Pancreas (tissue), 10 donors: ENCODE data around the gene TPH2. TPM values are rescaled to one million over a fixed set of nuclear protein-coding genes. Genes with fewer than 3 reads are reported as not detected.

Source experiments
- ATAC-seq, 4 donors: fragments of 200-7000 bp; cut with Tn5 transposase; one replicate each; pipeline versions ENCODE4 v1.8.0 to v1.9.1; 2020; ENCODE audit warnings: mild to moderate bottlenecking in 4 of 4, moderate library complexity in 4 of 4
- DNase-seq, 6 donors: peaks; one replicate each; pipeline ENCODE4 v3.0.0-alpha.2; 2020
- FAIRE-seq: peaks from 2 replicates; lab custom pipeline; 2012; peaks lifted over from hg19 to GRCh38; lab: Jason Lieb, UNC
- H3K27ac ChIP-seq, 4 donors: fragments of 200-600 bp; sonication (generic); 1 replicate in 3 of 4; 2 replicates in 1 of 4; pipeline versions ENCODE4 v1.5.0 to v1.8.0; 2020
- H3K27me3 ChIP-seq, 4 donors: fragments of 200-600 bp; one replicate each; pipeline ENCODE4 v1.8.0; 2021
- H3K36me3 ChIP-seq, 3 donors: fragments of 200-600 bp; sonication (generic) in 1 of 3; one replicate each; pipeline versions ENCODE4 v1.5.0 to v1.8.0; 2020 to 2021
- H3K4me1 ChIP-seq, 3 donors: fragments of 200-600 bp; one replicate each; pipeline ENCODE4 v1.8.0; 2021
- H3K4me3 ChIP-seq, 4 donors: fragments of 200-600 bp; sonication (generic) in 2 of 4; one replicate each; pipeline versions ENCODE4 v1.5.0 to v1.8.0; 2020 to 2021
- H3K9me3 ChIP-seq, 4 donors: fragments of 200-600 bp; one replicate each; pipeline ENCODE4 v1.8.0; 2021
- CTCF ChIP-seq, 4 donors: fragments of 200-600 bp; sonication (generic) in 3 of 4; IDR thresholded peaks; one replicate each; pipeline versions ENCODE4 v1.5.0 to v1.8.0; 2021; ENCODE audit warnings: antibody characterized with exemption in 4 of 4
- WGBS, 2 donors: extraction: QIAGEN DNeasy Blood & Tissue Kit; methylation state at CpG; one replicate each; pipeline ENCODE4 v1.1.7; 2013; 5-methylcytosine and 5-hydroxymethylcytosine counted together
- intact Hi-C, 3 donors: fragments of 100-400 bp; cut with DNase I; formaldehyde crosslinking; loops; one replicate each; pipeline versions ENCODE4 v1.11.1 to v1.14.2; 2022
- polyA plus RNA-seq, 2 donors: library from polyadenylated mRNA; stranded (reverse); fragments of 200-250 nt; gene quantifications; one replicate each; pipeline ENCODE4 v1.2.3, GENCODE V29; 2013
- total RNA-seq, 6 donors: library from RNA; stranded (reverse); fragmentation: NEBNext Ultra II Directional in 4 of 6; extraction: Animal tissue kit (Norgen Biotek cat#: 25700) in 4 of 6; gene quantifications; one replicate each; pipeline versions ENCODE4 v1.2.1 to v1.2.4, GENCODE V29; 2021 to 2023
- donor health status: healthy with polysubstance abuse.
- donor health status: DM: no; HTN: no; CAD: no; lungs with moderate emphysema.
- donor health status: DM: no; HTN: no; CAD: no.
- donor health status: control.
- donor health status: control.
- donor health status: Bipolar disorder and iron deficiency.
- donor health status: DM: yes; HTN: yes; CAD: no.
- donor health status: DM: no; HTN: no; CAD: no.
- donor health status: DM: no; HTN: no; CAD: no.
- donor health status: DM: yes; HTN: yes; CAD: no.

TPH2 gene
- total and polyA plus RNA-seq, 8 donors, result not detected

- H3K9me3 ChIP-seq, result no peaks in the 10 kb centered on the region
- no peak for TF ChIP-seq CTCF (IDR thresholded peaks at IDR 0.05)
- no peaks in the 10 kb centered on the region for H3K27me3 ChIP-seq
- 88 to 92% methylated on average over 1 of the region's 1 CpG for WGBS, 2 donors
- intact Hi-C loops, result no loop called here
- no peak overlapping the region for H3K27ac ChIP-seq
- no peaks in the 10 kb centered on the region for H3K36me3 ChIP-seq
- FAIRE-seq (no peak), DNase-seq (no peak), ATAC-seq (no peak)
- no peak overlapping the region for H3K4me3 ChIP-seq
- H3K4me1 ChIP-seq, result no peaks in the 10 kb centered on the region
Observed at GRCh38 chr12:72028966-72029365, 90.3 kb downstream of the TPH2 start.

- no peaks in the 10 kb centered on the region for H3K27me3 ChIP-seq
- no peaks in the 10 kb centered on the region for H3K4me1 ChIP-seq
- 73 to 76% methylated on average over 2 of the region's 2 CpGs for WGBS, 2 donors
- H3K9me3 ChIP-seq, result no peaks in the 10 kb centered on the region
- DNase-seq (no peak), FAIRE-seq (no peak), ATAC-seq (no peak)
- H3K36me3 ChIP-seq, result no peaks in the 10 kb centered on the region
- H3K4me3 ChIP-seq, result no peak overlapping the region
- no peak overlapping the region for H3K27ac ChIP-seq
- intact Hi-C loops, result no loop called here
- no peak for TF ChIP-seq CTCF (IDR thresholded peaks at IDR 0.05)
Observed at GRCh38 chr12:72030277-72030676, 91.6 kb downstream of the TPH2 start.

GRCh38 chr12:72031066-72031465 lies 92.4 kb downstream of the TPH2 start:
- H3K27ac ChIP-seq, result no peak overlapping the region
- FAIRE-seq (no peak), ATAC-seq (no peak), DNase-seq (no peak)
- no peaks in the 10 kb centered on the region for H3K4me1 ChIP-seq
- WGBS, 2 donors, result 86 to 87% methylated on average over 3 of the region's 3 CpGs
- no peaks in the 10 kb centered on the region for H3K27me3 ChIP-seq
- no peaks in the 10 kb centered on the region for H3K9me3 ChIP-seq
- no peak for TF ChIP-seq CTCF (IDR thresholded peaks at IDR 0.05)
- intact Hi-C loops, result no loop called here
- no peak overlapping the region for H3K4me3 ChIP-seq
- no peaks in the 10 kb centered on the region for H3K36me3 ChIP-seq

- Histone ChIP-seq H3K27me3 (no peaks in the 10 kb centered on the region), H3K36me3 (no peaks in the 10 kb centered on the region), H3K4me1 (no peaks in the 10 kb centered on the region), H3K9me3 (no peaks in the 10 kb centered on the region), H3K27ac (no peak overlapping the region), H3K4me3 (no peak overlapping the region)
- no peak for FAIRE-seq
- no peak for ATAC-seq
- TF ChIP-seq CTCF (IDR thresholded peaks at IDR 0.05), result no peak
- intact Hi-C loops, result no loop called here
- DNase-seq, result no peak
- WGBS, 2 donors, result 63 to 65% methylated on average over 2 of the region's 2 CpGs
Observed at GRCh38 chr12:72033991-72034390, 95.3 kb downstream of the TPH2 start.

GRCh38 chr12:72035625-72036024 lies 97.0 kb downstream of the TPH2 start:
- Histone ChIP-seq H3K27ac (no peak overlapping the region), H3K4me1 (no peaks in the 10 kb centered on the region), H3K4me3 (no peak overlapping the region), H3K36me3 (no peaks in the 10 kb centered on the region), H3K9me3 (no peaks in the 10 kb centered on the region), H3K27me3 (no peaks in the 10 kb centered on the region)
- 77 to 80% methylated on average over 5 of the region's 5 CpGs for WGBS, 2 donors
- intact Hi-C loops, result no loop called here
- ATAC-seq (no peak), DNase-seq (no peak), FAIRE-seq (no peak)
- TF ChIP-seq CTCF (IDR thresholded peaks at IDR 0.05), result no peak
